Fibroblast of lung (primary cell): Measurements from ENCODE around the gene CALHM1.

ENCODE experiments used
- EZH2 ChIP-seq: IDR thresholded peaks from 2 replicates; pipeline ENCODE4 v1.5.1; 2012; ENCODE audit warnings: low read length, control low read depth, mild to moderate bottlenecking; ENCODE audit errors: missing control alignments
- TF ChIP-seq, protein P1 (sequence below), 2 donors: IDR thresholded peaks in 1 of 2; conservative IDR thresholded peaks in 1 of 2; 1 replicate in 1 of 2; 2 replicates in 1 of 2; pipeline ENCODE4 v1.5.1; 2011 to 2012; ENCODE audit warnings: low read length in 2 of 2, control low read depth in 1 of 2, inconsistent platforms in 1 of 2, low read depth in 1 of 2, mild to moderate bottlenecking in 1 of 2

DNA sequence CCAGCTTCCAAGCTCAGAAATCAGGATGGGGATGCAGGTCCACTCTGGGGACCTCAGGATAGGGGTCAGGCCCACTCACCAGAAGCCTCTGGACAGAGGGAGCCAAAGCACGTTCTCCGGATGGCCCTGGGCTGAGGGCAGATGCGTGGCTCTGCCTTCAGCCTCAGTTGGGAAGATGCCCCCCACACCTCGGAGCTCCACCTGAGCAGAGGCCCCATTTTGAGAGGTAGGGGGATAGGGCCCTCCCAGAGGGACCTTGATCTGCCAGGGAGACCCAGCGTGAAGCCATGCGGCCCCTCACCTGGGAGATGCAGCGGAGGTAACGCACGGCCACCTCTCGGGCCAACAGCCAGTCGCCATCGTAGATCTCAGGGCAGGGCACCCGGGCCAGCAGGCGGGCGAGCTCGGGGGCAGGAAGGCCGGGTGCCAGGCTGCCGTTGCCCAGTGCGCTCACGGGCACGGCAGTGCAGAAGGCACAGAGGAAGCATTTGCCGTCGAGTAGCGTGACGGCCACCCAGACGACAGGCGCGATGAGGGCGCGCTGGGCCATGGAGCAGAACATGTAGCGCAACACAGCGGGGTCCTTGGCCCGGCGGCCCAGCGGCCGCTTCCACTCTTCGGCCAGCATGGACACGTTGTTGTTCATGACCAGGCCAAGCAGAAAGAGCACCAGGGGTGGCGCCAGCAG is 660 bp downstream of the CALHM1 start:
- TF ChIP-seq, protein P1, sequence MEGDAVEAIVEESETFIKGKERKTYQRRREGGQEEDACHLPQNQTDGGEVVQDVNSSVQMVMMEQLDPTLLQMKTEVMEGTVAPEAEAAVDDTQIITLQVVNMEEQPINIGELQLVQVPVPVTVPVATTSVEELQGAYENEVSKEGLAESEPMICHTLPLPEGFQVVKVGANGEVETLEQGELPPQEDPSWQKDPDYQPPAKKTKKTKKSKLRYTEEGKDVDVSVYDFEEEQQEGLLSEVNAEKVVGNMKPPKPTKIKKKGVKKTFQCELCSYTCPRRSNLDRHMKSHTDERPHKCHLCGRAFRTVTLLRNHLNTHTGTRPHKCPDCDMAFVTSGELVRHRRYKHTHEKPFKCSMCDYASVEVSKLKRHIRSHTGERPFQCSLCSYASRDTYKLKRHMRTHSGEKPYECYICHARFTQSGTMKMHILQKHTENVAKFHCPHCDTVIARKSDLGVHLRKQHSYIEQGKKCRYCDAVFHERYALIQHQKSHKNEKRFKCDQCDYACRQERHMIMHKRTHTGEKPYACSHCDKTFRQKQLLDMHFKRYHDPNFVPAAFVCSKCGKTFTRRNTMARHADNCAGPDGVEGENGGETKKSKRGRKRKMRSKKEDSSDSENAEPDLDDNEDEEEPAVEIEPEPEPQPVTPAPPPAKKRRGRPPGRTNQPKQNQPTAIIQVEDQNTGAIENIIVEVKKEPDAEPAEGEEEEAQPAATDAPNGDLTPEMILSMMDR (conservative IDR thresholded peaks at IDR 0.05 in 1 of 2, IDR thresholded peaks at IDR 0.05 in 1 of 2; ENCODE audit: low read depth in 1 of 2, low read length in 2 of 2), result no peak
- TF ChIP-seq EZH2, result no peak
